Activated T-helper 17 cell treated with anti-CD3 and anti-CD28 coated beads, Interleukin-2, amount 50 U/mL, for 72 hours (primary cell): ENCODE data around the gene COL16A1. TPM values are rescaled to one million over a fixed set of nuclear protein-coding genes. Genes with fewer than 3 reads are reported as not detected.

Experiments
- ATAC-seq: fragments of 150-1000 bp; cut with Tn5 transposase; replicated peaks from 2 replicates; pipeline ENCODE4 v1.10.0; 2021; ENCODE audit warnings: mild to moderate bottlenecking, moderate library complexity
- H3K27ac Mint-ChIP-seq: one replicate; pipeline ENCODE4 v1.8.0; 2022; ENCODE audit warnings: mixed read lengths
- H3K27me3 Mint-ChIP-seq: one replicate; pipeline ENCODE4 v1.8.0; 2022; ENCODE audit warnings: mixed read lengths
- H3K36me3 Mint-ChIP-seq: one replicate; pipeline ENCODE4 v1.8.0; 2022; ENCODE audit warnings: low read depth, mild to moderate bottlenecking, mixed read lengths
- H3K4me1 Mint-ChIP-seq: one replicate; pipeline ENCODE4 v1.8.0; 2022; ENCODE audit warnings: mixed read lengths
- H3K4me3 Mint-ChIP-seq: one replicate; pipeline ENCODE4 v1.8.0; 2022; ENCODE audit warnings: mild to moderate bottlenecking, mixed read lengths
- H3K9me3 Mint-ChIP-seq: one replicate; pipeline ENCODE4 v1.8.0; 2022; ENCODE audit warnings: mixed read lengths
- total RNA-seq, 2 donors: library from RNA; stranded (reverse); gene quantifications; one replicate each; pipeline ENCODE4 v1.2.3, GENCODE V29; 2022

Gene COL16A1
- total RNA-seq, 2 donors from 2014 or later = not detected

GRCh38 chr1:31742462-31743212 is 38.8 kb upstream of the COL16A1 start:
- Mint-ChIP-seq H3K36me3 (no peaks in the 10 kb centered on the region), H3K27ac (no peak overlapping the region), H3K4me3 (no peak overlapping the region), H3K9me3 (no peaks in the 10 kb centered on the region), H3K4me1 (peaks cover 17% of the 10 kb centered on the region), H3K27me3 (peaks cover 4% of the 10 kb centered on the region)
- ATAC-seq = no peak

- H3K4me3 Mint-ChIP-seq = peak overlapping the region; percentile 32
- no peaks in the 10 kb centered on the region for H3K27me3 Mint-ChIP-seq
Measured at GRCh38 chr1:31739346-31739745, 35.5 kb upstream of the COL16A1 start.

GRCh38 chr1:31736675-31737074 is 32.9 kb upstream of the COL16A1 start:
- Mint-ChIP-seq H3K27me3 (no peaks in the 10 kb centered on the region), H3K27ac (no peak overlapping the region), H3K36me3 (no peaks in the 10 kb centered on the region), H3K4me3 (peak overlapping the region; percentile 19), H3K4me1 (peaks cover 10% of the 10 kb centered on the region), H3K9me3 (no peaks in the 10 kb centered on the region)
- ATAC-seq = peak; percentile 37

More at GRCh38 chr1:31739346-31739745, 35.5 kb upstream of the COL16A1 start:
- Mint-ChIP-seq H3K36me3 (no peaks in the 10 kb centered on the region), H3K27ac (peak overlapping the region; percentile 6), H3K9me3 (no peaks in the 10 kb centered on the region), H3K4me1 (peaks cover 10% of the 10 kb centered on the region)
- ATAC-seq = peak; percentile 86

- Mint-ChIP-seq H3K4me1 (peaks cover 10% of the 10 kb centered on the region), H3K9me3 (no peaks in the 10 kb centered on the region), H3K36me3 (no peaks in the 10 kb centered on the region), H3K4me3 (no peak overlapping the region), H3K27me3 (no peaks in the 10 kb centered on the region), H3K27ac (no peak overlapping the region)
- ATAC-seq = no peak
Measured at GRCh38 chr1:31735571-31735970, 31.8 kb upstream of the COL16A1 start.

- H3K36me3 Mint-ChIP-seq = no peaks in the 10 kb centered on the region
- peaks cover 8% of the 10 kb centered on the region for H3K4me1 Mint-ChIP-seq
- H3K4me3 Mint-ChIP-seq = no peak overlapping the region
- H3K9me3 Mint-ChIP-seq = no peaks in the 10 kb centered on the region
- H3K27ac Mint-ChIP-seq = no peak overlapping the region
- H3K27me3 Mint-ChIP-seq = no peaks in the 10 kb centered on the region
- ATAC-seq = no peak
Measured at GRCh38 chr1:31734582-31735107, 30.8 kb upstream of the COL16A1 start.

GRCh38 chr1:31733389-31734219 is 29.8 kb upstream of the COL16A1 start:
- Mint-ChIP-seq H3K9me3 (no peaks in the 10 kb centered on the region), H3K27ac (peak overlapping the region; percentile 39), H3K4me3 (no peak overlapping the region), H3K36me3 (no peaks in the 10 kb centered on the region), H3K4me1 (peaks cover 8% of the 10 kb centered on the region), H3K27me3 (no peaks in the 10 kb centered on the region)
- ATAC-seq = no peak

- peak overlapping the region; percentile 39 for H3K27ac Mint-ChIP-seq
- H3K36me3 Mint-ChIP-seq = no peaks in the 10 kb centered on the region
- H3K4me3 Mint-ChIP-seq = no peak overlapping the region
- no peak for ATAC-seq
- no peaks in the 10 kb centered on the region for H3K27me3 Mint-ChIP-seq
- H3K9me3 Mint-ChIP-seq = no peaks in the 10 kb centered on the region
- peaks cover 8% of the 10 kb centered on the region for H3K4me1 Mint-ChIP-seq
Measured at GRCh38 chr1:31732751-31733289, 29.0 kb upstream of the COL16A1 start.

- Mint-ChIP-seq H3K27me3 (no peaks in the 10 kb centered on the region), H3K4me1 (peaks cover 8% of the 10 kb centered on the region), H3K4me3 (no peak overlapping the region), H3K27ac (no peak overlapping the region), H3K9me3 (no peaks in the 10 kb centered on the region), H3K36me3 (no peaks in the 10 kb centered on the region)
- no peak for ATAC-seq
Measured at GRCh38 chr1:31732343-31732742, 28.5 kb upstream of the COL16A1 start.

GRCh38 chr1:31731049-31731565 is 27.3 kb upstream of the COL16A1 start:
- no peak overlapping the region for H3K27ac Mint-ChIP-seq
- H3K4me3 Mint-ChIP-seq = no peak overlapping the region
- H3K27me3 Mint-ChIP-seq = no peaks in the 10 kb centered on the region
- ATAC-seq = no peak
- no peaks in the 10 kb centered on the region for H3K9me3 Mint-ChIP-seq
- H3K36me3 Mint-ChIP-seq = no peaks in the 10 kb centered on the region
- peaks cover 3% of the 10 kb centered on the region for H3K4me1 Mint-ChIP-seq

- Mint-ChIP-seq H3K36me3 (no peaks in the 10 kb centered on the region), H3K27me3 (no peaks in the 10 kb centered on the region), H3K9me3 (no peaks in the 10 kb centered on the region), H3K27ac (no peak overlapping the region), H3K4me1 (peaks cover 3% of the 10 kb centered on the region), H3K4me3 (no peak overlapping the region)
- no peak for ATAC-seq
Measured at GRCh38 chr1:31730336-31731048, 26.7 kb upstream of the COL16A1 start.

- Mint-ChIP-seq H3K27ac (no peak overlapping the region), H3K4me1 (peaks cover 3% of the 10 kb centered on the region), H3K27me3 (no peaks in the 10 kb centered on the region), H3K4me3 (no peak overlapping the region), H3K36me3 (no peaks in the 10 kb centered on the region), H3K9me3 (no peaks in the 10 kb centered on the region)
- ATAC-seq = no peak
Measured at GRCh38 chr1:31727849-31728248, 24.0 kb upstream of the COL16A1 start.

GRCh38 chr1:31727195-31727594 is 23.4 kb upstream of the COL16A1 start:
- Mint-ChIP-seq H3K27me3 (peaks cover 5% of the 10 kb centered on the region), H3K9me3 (no peaks in the 10 kb centered on the region), H3K4me3 (no peak overlapping the region), H3K4me1 (peaks cover 3% of the 10 kb centered on the region), H3K27ac (no peak overlapping the region), H3K36me3 (no peaks in the 10 kb centered on the region)
- no peak for ATAC-seq

GRCh38 chr1:31726715-31727114 is 22.9 kb upstream of the COL16A1 start:
- no peak for ATAC-seq
- Mint-ChIP-seq H3K9me3 (no peaks in the 10 kb centered on the region), H3K27me3 (peaks cover 8% of the 10 kb centered on the region), H3K36me3 (no peaks in the 10 kb centered on the region), H3K27ac (no peak overlapping the region), H3K4me1 (peaks cover 3% of the 10 kb centered on the region), H3K4me3 (no peak overlapping the region)
